CD4-positive, CD25-positive, alpha-beta regulatory T cell (primary cell): ENCODE results near the gene MAST1. TPM values are rescaled to one million over a fixed set of nuclear protein-coding genes. Genes with fewer than 3 reads are reported as not detected.

Experiments
- ATAC-seq, 2 donors: fragments of 150-1000 bp; cut with Tn5 transposase; one replicate each; pipeline ENCODE4 v1.10.0; 2021; ENCODE audit warnings: low read depth in 2 of 2, moderate number of reproducible peaks in 2 of 2, moderate library complexity in 1 of 2
- DNase-seq, 3 donors: peaks; one replicate each; pipeline versions ENCODE4 v3.0.0 to v3.0.0-alpha.2; 2012 to 2022; ENCODE audit warnings: mixed read lengths in 1 of 3
- H3K27ac ChIP-seq: one replicate; pipeline ENCODE4 v1.7.0; 2013; ENCODE audit warnings: mild to moderate bottlenecking, low read length; ENCODE audit not compliant: insufficient read depth, poor library complexity, severe bottlenecking
- H3K27me3 ChIP-seq: one replicate; pipeline ENCODE4 v1.7.0; 2013; ENCODE audit warnings: low read length; ENCODE audit not compliant: control insufficient read depth, insufficient read depth
- H3K36me3 ChIP-seq: one replicate; pipeline ENCODE4 v1.7.0; 2013; ENCODE audit warnings: mild to moderate bottlenecking, low read length, moderate library complexity; ENCODE audit not compliant: control insufficient read depth, insufficient read depth
- H3K4me1 ChIP-seq: 2 replicates; pipeline ENCODE4 v1.7.0; 2013; ENCODE audit warnings: mild to moderate bottlenecking, low read length; ENCODE audit not compliant: insufficient read depth, control insufficient read depth, poor library complexity, severe bottlenecking
- H3K4me3 ChIP-seq: one replicate; pipeline ENCODE4 v1.7.0; 2013; ENCODE audit warnings: low read depth, mild to moderate bottlenecking, low read length, moderate library complexity
- H3K9me3 ChIP-seq, 2 experiments: 1 replicate in 1 of 2; 2 replicates in 1 of 2; pipeline ENCODE4 v1.7.0; 2013; ENCODE audit warnings: low read length in 2 of 2, mild to moderate bottlenecking in 1 of 2, moderate library complexity in 1 of 2; ENCODE audit not compliant: control insufficient read depth in 2 of 2
- H3K27ac Mint-ChIP-seq, 3 donors: one replicate each; pipeline ENCODE4 v1.8.0; 2020 to 2022; ENCODE audit warnings: mild to moderate bottlenecking in 3 of 3, mixed read lengths in 3 of 3, moderate library complexity in 2 of 3
- H3K27me3 Mint-ChIP-seq: one replicate; pipeline ENCODE4 v1.8.0; 2022; ENCODE audit warnings: mild to moderate bottlenecking, mixed read lengths
- H3K36me3 Mint-ChIP-seq: one replicate; pipeline ENCODE4 v1.8.0; 2020; ENCODE audit warnings: mixed read lengths
- H3K4me1 Mint-ChIP-seq, 4 donors: one replicate each; pipeline ENCODE4 v1.8.0; 2020 to 2022; ENCODE audit warnings: mixed read lengths in 4 of 4, mild to moderate bottlenecking in 1 of 4
- H3K4me3 Mint-ChIP-seq, 4 donors: one replicate each; pipeline ENCODE4 v1.8.0; 2020 to 2022; ENCODE audit warnings: mild to moderate bottlenecking in 4 of 4, mixed read lengths in 4 of 4, moderate library complexity in 3 of 4
- H3K9me3 Mint-ChIP-seq, 7 donors: one replicate each; pipeline ENCODE4 v1.8.0; 2020 to 2022; ENCODE audit warnings: mixed read lengths in 7 of 7, mild to moderate bottlenecking in 3 of 7, moderate library complexity in 2 of 7
- polyA plus RNA-seq, 4 donors: library from polyadenylated mRNA; unstranded; fragments of 300-500 nt; fragmentation: Illumina TruSeq; gene quantifications; one replicate each; pipeline ENCODE4 v1.2.3, GENCODE V29; 2021
- total RNA-seq: library from RNA; stranded (reverse); gene quantifications from one replicate; pipeline ENCODE4 v1.2.3, GENCODE V29; 2022

MAST1 gene
- total and polyA plus RNA-seq, 5 donors from 2014 or later = 0.05 to 1.8 (median 0.73) TPM; not detected in 1

DNA sequence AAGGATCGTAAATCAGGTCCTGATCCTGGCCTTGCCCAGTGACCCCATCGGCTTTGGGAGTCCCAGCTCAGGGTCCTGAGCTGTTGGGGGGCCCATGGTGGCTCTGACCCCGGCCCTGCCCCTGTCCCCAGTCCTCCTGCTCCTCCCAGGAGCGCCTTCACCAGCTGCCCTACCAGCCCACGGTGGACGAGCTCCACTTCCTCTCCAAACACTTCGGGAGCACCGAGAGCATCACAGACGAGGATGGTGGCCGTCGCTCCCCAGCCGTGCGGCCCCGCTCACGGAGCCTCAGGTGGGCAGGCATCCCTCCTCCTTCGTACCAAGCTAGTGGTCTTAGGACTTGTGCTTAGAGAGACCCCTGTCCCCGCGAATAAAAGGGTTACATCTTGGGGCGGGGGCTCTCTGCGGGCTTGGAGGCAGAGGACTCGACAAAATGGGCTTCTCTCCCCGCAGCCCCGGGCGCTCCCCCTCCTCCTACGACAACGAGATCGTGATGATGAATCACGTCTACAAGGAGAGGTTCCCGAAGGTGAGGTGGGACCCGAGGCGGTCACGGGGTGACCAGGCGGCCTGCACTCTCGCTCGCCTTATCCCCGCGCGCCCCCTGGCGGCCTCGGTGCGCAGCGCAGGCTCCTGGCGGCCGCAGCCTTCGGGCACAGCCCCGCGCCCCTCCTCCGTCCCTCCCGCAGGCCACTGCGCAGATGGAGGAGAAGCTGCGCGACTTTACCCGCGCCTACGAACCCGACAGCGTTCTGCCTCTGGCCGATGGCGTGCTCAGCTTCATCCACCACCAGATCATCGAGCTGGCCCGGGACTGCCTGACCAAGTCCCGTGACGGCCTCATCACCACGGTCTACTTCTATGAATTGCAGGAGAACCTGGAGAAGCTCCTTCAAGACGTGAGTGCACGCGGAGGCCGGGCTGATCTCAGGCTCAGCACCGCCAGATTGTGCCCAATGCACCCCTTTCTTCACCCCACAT, 9.1 kb downstream of the MAST1 start:
- H3K27me3 Mint-ChIP-seq = peaks cover 36% of the 10 kb centered on the region
- no peaks in the 10 kb centered on the region for H3K9me3 ChIP-seq
- H3K9me3 Mint-ChIP-seq = peaks cover 0 to 2% (median 0%) of the 10 kb centered on the region in 7 donors
- peak overlapping the region in 1 of 3 donors; percentile 38 for H3K27ac Mint-ChIP-seq
- H3K27me3 ChIP-seq = peaks cover 10% of the 10 kb centered on the region
- peaks cover 0 to 10% (median 0%) of the 10 kb centered on the region in 4 donors for H3K4me1 Mint-ChIP-seq
- H3K27ac ChIP-seq = no peak overlapping the region
- peak overlapping the region in 1 of 4 donors; percentile 26 for H3K4me3 Mint-ChIP-seq
- no peaks in the 10 kb centered on the region for H3K36me3 Mint-ChIP-seq
- H3K4me1 ChIP-seq = peaks cover 9% of the 10 kb centered on the region
- H3K36me3 ChIP-seq = no peaks in the 10 kb centered on the region
- no peak overlapping the region for H3K4me3 ChIP-seq
- DNase-seq (peak; percentile 67 to 72 (median 71)), ATAC-seq (peak; percentile 90 to 93)

DNA sequence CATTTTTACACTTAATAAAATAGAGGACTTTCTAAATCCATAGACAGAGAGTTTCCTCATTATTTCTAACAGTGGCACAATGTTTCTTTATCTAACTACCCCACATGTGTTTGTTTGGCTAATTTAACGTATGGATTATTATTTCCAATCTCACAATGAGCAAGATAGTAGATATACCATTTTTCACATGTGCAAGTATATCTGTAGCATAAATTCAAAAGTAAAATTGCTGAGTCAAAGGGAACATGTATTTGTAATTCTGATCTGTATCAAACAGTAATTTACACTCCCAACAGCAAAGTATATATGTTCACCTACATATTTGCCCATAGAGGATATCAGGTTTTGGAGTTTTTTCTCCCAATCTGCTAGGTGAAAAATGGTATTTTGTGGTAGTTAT, 18.3 kb downstream of the MAST1 start:
- H3K27me3 ChIP-seq = peaks cover 2% of the 10 kb centered on the region
- no peaks in the 10 kb centered on the region for H3K4me1 Mint-ChIP-seq

DNA sequence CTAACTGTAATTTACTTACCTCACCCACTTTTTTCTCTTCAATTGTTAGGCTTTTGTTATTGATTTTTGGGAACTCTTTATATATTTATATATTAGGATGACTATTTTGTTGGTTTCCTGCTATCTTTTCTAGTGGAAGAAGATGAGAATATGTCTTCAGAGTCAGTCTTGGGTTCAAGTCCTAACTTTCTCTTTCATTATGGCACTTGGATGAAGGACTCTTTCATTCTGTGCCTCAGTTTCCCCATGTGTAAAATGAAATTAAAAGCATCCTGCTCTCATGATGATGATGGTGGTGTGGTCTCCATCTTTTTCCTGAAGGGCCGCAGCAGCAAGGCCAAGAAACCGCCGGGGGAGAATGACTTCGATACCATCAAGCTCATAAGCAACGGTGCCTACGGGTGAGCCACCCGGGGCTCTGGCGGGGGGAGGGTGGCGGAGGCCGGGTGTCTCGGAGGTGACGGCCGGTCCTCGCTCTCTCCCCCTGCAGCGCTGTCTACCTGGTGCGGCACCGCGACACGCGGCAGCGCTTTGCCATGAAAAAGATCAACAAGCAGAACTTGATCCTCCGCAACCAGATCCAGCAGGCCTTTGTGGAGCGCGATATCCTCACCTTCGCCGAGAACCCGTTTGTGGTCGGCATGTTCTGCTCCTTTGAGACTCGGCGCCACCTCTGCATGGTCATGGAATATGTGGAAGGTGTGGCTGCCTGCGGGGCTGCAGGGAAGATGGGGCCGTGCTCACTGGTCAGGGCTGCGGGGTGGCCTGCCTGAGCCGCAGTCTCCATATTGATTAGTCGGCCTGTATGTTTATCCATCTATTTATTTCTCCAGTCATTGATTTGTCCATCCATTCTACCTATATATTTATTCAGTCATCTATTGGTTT, 20.0 kb downstream of the MAST1 start:
- no peaks in the 10 kb centered on the region for H3K4me1 Mint-ChIP-seq
- peaks cover 12% of the 10 kb centered on the region for H3K27me3 Mint-ChIP-seq
- H3K4me3 Mint-ChIP-seq = no peak overlapping the region
- peak overlapping the region in 1 of 3 donors; percentile 26 for H3K27ac Mint-ChIP-seq
- Histone ChIP-seq H3K36me3 (no peaks in the 10 kb centered on the region), H3K4me1 (no peaks in the 10 kb centered on the region), H3K27me3 (peaks cover 2% of the 10 kb centered on the region), H3K4me3 (no peak overlapping the region), H3K9me3 (peaks cover 0 to 9% of the 10 kb centered on the region in 2 experiments), H3K27ac (no peak overlapping the region)
- H3K36me3 Mint-ChIP-seq = no peaks in the 10 kb centered on the region
- DNase-seq = no peak
- peaks cover 0 to 9% (median 3%) of the 10 kb centered on the region in 7 donors for H3K9me3 Mint-ChIP-seq
- ATAC-seq = no peak

More for the DNA sequence above, 18.3 kb downstream of the MAST1 start:
- H3K9me3 ChIP-seq = peaks cover 0 to 9% of the 10 kb centered on the region in 2 experiments
- ATAC-seq (no peak), DNase-seq (no peak)
- no peaks in the 10 kb centered on the region for H3K36me3 ChIP-seq
- no peak overlapping the region for H3K27ac Mint-ChIP-seq
- H3K4me3 ChIP-seq = no peak overlapping the region
- H3K27me3 Mint-ChIP-seq = peaks cover 7% of the 10 kb centered on the region
- H3K4me3 Mint-ChIP-seq = no peak overlapping the region
- no peak overlapping the region for H3K27ac ChIP-seq
- H3K36me3 Mint-ChIP-seq = no peaks in the 10 kb centered on the region
- H3K4me1 ChIP-seq = no peaks in the 10 kb centered on the region
- H3K9me3 Mint-ChIP-seq = peaks cover 0 to 9% (median 3%) of the 10 kb centered on the region in 7 donors

DNA sequence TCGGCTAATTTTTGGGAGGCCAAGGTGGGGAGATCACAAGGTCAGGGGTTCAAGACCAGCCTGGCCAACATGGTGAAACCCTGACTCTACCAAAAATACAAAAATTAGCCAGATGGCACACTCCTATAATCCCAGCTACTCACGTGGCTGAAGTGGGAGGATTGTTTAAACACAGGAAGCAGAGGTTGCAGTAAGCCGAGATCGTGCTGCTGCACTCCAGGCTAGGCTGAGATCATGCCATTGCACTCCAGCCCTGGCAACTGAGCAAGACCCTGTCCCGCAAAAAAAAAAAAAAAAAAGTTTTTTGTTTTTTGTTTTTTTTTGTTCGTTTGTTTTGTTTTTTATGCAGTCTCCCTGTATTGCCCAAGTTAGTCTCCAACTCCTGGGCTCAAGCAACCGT, 21.2 kb downstream of the MAST1 start:
- Histone ChIP-seq H3K4me1 (no peaks in the 10 kb centered on the region), H3K27ac (no peak overlapping the region), H3K4me3 (no peak overlapping the region), H3K36me3 (no peaks in the 10 kb centered on the region), H3K9me3 (peaks cover 0 to 9% of the 10 kb centered on the region in 2 experiments), H3K27me3 (peaks cover 2% of the 10 kb centered on the region)
- H3K4me3 Mint-ChIP-seq = no peak overlapping the region
- no peaks in the 10 kb centered on the region for H3K36me3 Mint-ChIP-seq
- H3K4me1 Mint-ChIP-seq = no peaks in the 10 kb centered on the region
- ATAC-seq = no peak
- peaks cover 0 to 9% (median 3%) of the 10 kb centered on the region in 7 donors for H3K9me3 Mint-ChIP-seq
- no peak for DNase-seq
- H3K27me3 Mint-ChIP-seq = peaks cover 15% of the 10 kb centered on the region
- H3K27ac Mint-ChIP-seq = no peak overlapping the region

DNA sequence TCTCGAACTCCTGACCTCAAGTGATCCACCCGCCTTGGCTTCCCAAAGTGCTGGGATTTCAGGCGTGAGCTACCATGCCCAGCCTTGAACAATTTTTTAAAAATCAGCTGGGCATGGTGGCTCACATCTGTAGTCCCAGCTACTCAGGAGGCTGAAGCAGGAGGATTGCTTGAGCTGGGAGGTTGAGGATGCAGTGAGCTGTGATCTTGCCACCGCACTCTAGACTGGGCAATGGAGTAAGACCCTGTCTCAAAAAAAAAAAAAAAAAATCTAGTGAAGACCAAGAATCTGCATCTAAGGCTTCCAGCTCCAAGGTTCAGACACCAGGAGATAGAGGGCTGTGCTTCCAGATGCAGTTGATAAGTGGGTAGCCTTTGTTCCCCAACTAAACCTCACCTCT, 25.8 kb downstream of the MAST1 start:
- Histone ChIP-seq H3K36me3 (no peaks in the 10 kb centered on the region), H3K27me3 (no peaks in the 10 kb centered on the region), H3K9me3 (no peaks in the 10 kb centered on the region), H3K4me3 (no peak overlapping the region), H3K4me1 (peaks cover 13% of the 10 kb centered on the region), H3K27ac (no peak overlapping the region)
- ATAC-seq (no peak), DNase-seq (no peak)
- Mint-ChIP-seq H3K9me3 (no peaks in the 10 kb centered on the region), H3K4me1 (peaks cover 0 to 12% (median 3%) of the 10 kb centered on the region in 4 donors), H3K4me3 (peak overlapping the region in 1 of 4 donors; percentile 67), H3K27ac (no peak overlapping the region), H3K27me3 (peaks cover 25% of the 10 kb centered on the region), H3K36me3 (no peaks in the 10 kb centered on the region)

DNA sequence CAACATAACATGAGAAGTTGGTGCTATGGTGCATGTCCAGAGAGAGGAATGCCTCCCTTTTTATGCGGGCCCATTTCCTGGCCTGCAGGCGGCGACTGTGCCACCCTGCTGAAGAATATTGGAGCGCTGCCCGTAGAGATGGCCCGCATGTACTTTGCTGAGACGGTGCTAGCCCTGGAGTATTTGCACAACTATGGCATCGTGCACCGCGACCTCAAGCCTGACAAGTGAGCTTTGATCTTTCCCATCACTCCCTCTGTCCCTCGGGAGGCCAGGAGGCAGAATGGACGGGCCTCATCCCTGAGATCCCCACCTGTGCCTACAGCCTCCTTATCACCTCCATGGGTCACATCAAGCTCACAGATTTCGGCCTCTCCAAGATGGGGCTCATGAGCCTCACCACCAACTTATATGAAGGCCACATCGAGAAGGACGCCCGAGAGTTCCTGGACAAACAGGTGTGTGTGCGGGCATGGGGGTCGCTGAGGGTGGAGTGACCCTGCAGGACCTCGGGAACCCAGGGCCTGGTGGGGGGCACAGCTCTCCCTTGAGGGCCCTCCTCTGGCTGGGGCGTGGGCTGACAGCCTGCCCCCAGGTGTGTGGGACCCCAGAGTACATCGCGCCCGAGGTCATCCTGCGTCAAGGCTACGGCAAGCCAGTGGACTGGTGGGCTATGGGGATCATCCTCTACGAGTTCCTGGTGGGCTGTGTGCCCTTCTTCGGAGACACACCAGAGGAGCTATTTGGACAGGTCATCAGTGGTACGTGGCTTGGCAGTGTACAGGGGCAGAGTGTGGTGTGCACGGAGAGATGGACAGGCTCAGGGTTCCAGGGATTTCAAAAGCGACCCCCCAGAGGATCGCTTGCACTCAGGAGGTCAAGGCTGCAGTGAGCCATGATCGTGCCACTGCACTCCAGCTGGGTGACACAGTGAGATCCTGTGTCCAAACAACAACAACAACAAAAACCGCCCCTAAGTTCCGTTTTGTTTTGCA, 26.7 kb downstream of the MAST1 start:
- ATAC-seq = no peak
- H3K4me1 Mint-ChIP-seq = peaks cover 0 to 14% (median 3%) of the 10 kb centered on the region in 4 donors
- H3K27ac ChIP-seq = no peak overlapping the region
- no peaks in the 10 kb centered on the region for H3K36me3 ChIP-seq
- no peaks in the 10 kb centered on the region for H3K36me3 Mint-ChIP-seq
- H3K4me3 ChIP-seq = no peak overlapping the region
- H3K9me3 ChIP-seq = no peaks in the 10 kb centered on the region
- H3K27me3 Mint-ChIP-seq = peaks cover 22% of the 10 kb centered on the region
- H3K4me3 Mint-ChIP-seq = peak overlapping the region in 3 of 4 donors; percentile 43 to 67 (median 59)
- no peak for DNase-seq
- H3K4me1 ChIP-seq = peaks cover 13% of the 10 kb centered on the region
- peak overlapping the region in 1 of 3 donors; percentile 32 for H3K27ac Mint-ChIP-seq
- no peaks in the 10 kb centered on the region for H3K27me3 ChIP-seq
- H3K9me3 Mint-ChIP-seq = no peaks in the 10 kb centered on the region
